GM21737 (cell line): ENCODE results near the gene MYLK4.

ENCODE experiments used
- ATAC-seq: cut with Tn5 transposase; IDR thresholded peaks from one replicate; pipeline ENCODE4 v1.9.1; 2021; ENCODE audit warnings: mild to moderate bottlenecking, moderate library complexity; ENCODE audit not compliant: unreplicated experiment

The MYLK4 gene

GRCh38 chr6:2750832-2751231, at the start of gene MYLK4:
TSS of gene MYLK4 (minus strand) at chr6:2750922. CDS start at chr6:2749294, 1,628 bp downstream.
- ATAC-seq = no peak

GRCh38 chr6:2799936-2800527, 49.3 kb upstream of the MYLK4 start:
- no peak for ATAC-seq

- ATAC-seq = no peak
These were observed 47.9 kb upstream of the MYLK4 start for GRCh38 chr6:2798586-2799134.

DNA sequence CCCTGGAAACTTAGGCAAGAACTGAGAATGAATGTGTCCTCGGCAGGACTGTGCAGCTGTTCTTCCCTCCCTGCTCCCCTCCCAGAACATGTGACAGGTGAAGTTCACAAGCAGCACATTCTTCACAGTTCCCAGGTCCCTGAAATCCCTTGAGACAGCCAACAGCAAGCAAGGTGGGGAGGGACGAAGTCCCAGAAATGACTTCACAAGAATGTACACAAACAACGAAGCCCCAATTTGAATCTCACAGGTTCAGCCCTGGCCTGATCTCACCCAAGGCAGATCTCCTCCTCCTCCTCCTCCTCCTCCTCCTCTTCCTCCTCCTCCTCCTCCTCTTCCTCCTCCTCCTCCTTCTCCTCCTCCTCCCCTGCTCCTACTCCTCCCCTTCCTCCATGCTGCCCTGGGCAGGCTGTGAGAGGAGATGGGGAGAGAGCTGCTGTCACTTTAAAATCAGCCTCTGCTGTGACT, 46.9 kb upstream of the MYLK4 start:
- ATAC-seq = no peak

DNA sequence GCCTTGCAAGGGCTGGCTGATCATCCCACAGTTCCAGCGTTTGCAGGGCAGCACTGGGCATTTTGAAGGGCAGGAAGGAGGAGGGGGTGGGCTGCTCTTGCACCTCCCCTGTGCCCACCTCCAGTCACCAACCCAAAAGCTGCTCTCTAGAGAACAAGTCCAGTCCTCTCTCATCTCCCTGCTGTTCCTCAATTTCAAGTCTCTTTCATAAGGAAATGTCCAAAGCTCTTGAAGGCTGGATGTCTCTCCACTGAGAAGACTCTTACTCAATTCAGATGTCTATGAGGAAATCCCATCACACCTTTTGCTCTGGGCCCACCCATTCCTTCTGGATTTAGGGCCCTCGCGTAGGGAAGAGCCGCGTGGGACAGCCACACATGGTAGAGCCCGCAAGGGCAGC, 46.1 kb upstream of the MYLK4 start:
- ATAC-seq = no peak

DNA sequence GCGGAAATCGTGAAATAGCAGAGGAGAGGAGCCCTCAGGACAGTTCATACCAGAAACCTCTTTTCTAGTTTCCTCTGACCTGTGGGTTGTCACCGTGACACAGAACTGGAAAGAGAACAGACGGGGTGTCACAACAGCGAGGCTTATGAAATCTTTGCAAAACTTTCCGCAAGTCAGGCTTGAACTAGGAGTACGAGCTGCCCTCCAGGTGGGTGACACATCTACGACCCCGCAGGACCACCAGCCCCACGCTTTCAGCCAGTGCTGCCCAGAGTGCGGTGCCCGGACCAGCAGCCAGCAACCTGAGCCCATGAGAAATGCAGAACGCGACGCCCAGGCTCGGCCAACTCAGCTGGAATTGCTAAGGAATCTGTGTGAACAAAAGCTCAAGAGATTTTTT, 45.2 kb upstream of the MYLK4 start:
- no peak for ATAC-seq

- no peak for ATAC-seq
These were observed 44.4 kb upstream of the MYLK4 start for GRCh38 chr6:2795162-2795561.

DNA sequence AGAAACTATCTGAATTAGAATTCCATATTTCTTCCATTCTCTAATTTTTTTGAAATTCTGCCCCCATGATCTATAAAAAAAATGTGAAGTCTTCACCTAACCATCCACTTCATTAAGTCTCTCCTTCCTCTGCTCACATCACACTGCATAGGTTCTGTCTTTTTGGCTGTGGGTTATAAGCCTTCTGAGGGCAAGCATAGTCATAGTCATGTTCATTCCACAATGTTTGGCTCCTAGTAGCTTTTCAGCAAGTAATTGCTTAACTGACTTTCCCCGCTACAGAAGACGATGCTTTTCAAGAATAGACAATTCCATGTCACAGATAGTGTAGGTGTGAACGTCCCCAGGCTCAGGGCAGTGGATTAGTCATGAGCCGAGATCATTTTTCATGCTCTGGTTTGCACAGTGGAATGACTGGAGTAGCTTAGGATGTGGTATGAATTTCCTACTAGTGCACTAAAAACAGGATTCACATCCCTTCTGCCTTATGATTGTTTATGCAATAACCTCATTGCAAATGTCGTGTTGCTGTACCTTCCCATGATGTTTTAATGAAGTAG, 43.5 kb upstream of the MYLK4 start:
- ATAC-seq = no peak

GRCh38 chr6:2793534-2794151, 42.9 kb upstream of the MYLK4 start:
- no peak for ATAC-seq

DNA sequence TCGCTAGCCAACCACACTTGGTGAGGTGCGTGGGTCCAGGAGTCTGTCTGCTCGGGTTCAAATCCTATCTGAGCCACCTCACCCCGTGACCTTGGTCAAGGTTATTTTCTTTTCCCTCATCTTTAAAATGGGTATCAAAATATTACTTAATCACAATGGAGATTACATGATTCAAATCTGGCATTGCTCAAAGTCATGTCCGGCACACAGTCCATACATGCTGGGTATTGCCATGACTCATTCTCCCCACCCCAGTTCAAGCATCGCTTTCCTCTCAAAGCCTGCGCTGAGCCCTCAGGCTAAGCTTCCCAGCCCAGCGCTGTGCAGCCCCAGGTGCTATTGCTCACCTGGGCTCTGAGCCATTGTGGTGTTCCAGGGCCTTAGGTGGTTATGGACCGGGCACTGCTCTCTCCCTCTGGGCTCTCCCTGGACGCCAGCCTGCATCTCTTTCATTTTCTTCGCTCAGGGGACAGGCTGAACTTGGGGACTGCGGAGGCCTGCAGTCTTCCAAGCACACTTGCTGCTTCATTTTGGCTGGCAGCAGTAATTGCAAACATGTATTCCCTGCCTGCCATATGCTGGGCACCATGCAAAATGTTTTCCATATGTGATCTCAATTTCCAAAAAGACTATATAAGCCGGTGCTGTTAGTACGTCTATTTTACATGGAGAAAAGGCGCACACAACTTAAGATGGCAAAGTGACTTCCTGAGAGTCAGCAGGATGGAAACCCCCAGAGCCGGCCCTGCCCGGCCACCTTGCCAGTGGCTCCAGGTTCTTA, 41.8 kb upstream of the MYLK4 start:
- ATAC-seq = no peak

GRCh38 chr6:2791450-2791974, 40.8 kb upstream of the MYLK4 start:
- no peak for ATAC-seq

- no peak for ATAC-seq
These were observed 40.1 kb upstream of the MYLK4 start for GRCh38 chr6:2790588-2791449.

- ATAC-seq = no peak
These were observed 35.5 kb upstream of the MYLK4 start for GRCh38 chr6:2786269-2786668.

GRCh38 chr6:2784930-2785329, 34.2 kb upstream of the MYLK4 start:
- ATAC-seq = no peak

DNA sequence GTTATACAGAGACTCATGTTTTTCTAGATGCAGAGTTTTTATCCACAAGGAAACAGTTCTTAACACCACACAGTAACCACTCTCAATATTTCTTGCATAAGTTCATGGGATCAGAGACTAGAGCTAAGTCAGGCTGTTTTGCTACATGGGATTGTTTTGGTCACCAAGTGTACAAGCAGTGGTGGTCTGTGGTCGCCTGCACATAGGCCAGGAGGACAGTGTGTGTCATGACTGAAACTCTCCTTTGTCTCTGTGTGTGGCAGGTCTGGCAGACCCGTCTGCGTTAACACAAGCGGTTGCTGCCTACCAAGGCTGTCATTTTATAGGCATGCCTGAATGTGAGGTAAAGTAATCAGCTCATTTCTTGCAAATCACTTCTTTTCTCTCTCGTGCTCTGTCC, 33.3 kb upstream of the MYLK4 start:
- no peak for ATAC-seq

GRCh38 chr6:2783188-2783963, 32.7 kb upstream of the MYLK4 start:
- no peak for ATAC-seq

GRCh38 chr6:2782825-2783187, 32.1 kb upstream of the MYLK4 start:
- ATAC-seq = no peak

- ATAC-seq = no peak
These were observed 31.6 kb upstream of the MYLK4 start for GRCh38 chr6:2782356-2782708.

DNA sequence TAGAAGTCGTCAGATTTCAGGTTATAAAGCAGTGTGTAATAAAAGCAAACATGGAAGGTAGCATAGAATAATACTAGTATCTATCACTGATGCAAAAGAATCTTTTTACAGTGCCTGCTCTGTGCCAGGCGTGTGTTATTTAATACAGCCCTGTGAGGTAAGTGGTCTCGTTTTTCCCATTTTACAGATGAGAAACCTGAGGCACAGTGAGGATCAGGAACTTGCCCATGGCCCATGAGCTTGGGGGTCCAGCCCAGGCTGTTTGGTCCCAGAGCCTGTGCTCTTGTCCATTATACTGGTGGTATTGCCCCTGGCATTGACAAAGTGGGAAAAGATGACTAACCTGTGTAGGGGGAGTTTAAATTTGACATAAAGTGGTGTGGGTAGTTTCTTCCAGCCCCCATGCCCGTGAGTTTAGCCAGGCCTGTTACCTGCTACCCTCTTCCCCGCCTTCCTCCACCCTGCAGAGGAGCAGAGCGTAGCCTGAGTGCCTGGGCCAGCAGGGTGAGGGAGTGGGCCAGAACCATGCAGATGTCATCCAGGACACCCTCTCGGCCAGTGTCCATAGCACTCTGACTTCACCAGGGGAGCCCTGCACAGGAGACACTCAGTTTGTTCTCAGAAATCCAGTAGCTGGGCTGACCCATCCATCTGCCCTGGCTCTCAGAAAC, 31.1 kb upstream of the MYLK4 start:
- ATAC-seq = no peak
